ENCODE data around the gene SOCS6.

DNA sequence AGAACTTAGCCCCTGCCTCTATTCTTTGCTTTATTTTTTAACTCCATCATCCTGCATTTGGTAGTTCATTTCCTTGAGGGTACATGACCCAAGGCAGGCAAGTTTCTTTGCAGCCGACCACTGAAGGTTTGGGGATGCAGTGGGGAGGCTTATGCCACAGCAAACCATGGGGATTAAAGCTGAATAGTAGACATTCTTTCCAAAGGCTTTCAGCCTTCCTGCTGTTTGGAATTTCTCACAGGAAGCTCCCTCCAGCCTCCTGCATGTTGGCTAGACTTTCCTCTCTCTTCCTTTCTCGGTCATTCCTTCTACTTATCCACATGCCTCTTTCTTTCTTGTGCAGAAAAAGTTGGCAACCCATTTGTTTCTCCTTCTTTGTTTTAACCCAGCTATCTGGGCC, 77.3 kb downstream of the SOCS6 start:
- TF ChIP-seq, protein P1, sequence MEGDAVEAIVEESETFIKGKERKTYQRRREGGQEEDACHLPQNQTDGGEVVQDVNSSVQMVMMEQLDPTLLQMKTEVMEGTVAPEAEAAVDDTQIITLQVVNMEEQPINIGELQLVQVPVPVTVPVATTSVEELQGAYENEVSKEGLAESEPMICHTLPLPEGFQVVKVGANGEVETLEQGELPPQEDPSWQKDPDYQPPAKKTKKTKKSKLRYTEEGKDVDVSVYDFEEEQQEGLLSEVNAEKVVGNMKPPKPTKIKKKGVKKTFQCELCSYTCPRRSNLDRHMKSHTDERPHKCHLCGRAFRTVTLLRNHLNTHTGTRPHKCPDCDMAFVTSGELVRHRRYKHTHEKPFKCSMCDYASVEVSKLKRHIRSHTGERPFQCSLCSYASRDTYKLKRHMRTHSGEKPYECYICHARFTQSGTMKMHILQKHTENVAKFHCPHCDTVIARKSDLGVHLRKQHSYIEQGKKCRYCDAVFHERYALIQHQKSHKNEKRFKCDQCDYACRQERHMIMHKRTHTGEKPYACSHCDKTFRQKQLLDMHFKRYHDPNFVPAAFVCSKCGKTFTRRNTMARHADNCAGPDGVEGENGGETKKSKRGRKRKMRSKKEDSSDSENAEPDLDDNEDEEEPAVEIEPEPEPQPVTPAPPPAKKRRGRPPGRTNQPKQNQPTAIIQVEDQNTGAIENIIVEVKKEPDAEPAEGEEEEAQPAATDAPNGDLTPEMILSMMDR (IDR thresholded peaks at IDR 0.05; ENCODE audit: borderline replicate concordance, extremely low read depth, low read length, poor library complexity, severe bottlenecking) = no peak
- no peak for TF ChIP-seq EZH2 (IDR thresholded peaks at IDR 0.05; ENCODE audit: borderline replicate concordance, low read depth, low read length, severe bottlenecking)

Measured in DND-41 (cell line).